HG03469 (cell line): ENCODE measurements around the gene P2RY14.

Experiments
- ATAC-seq: cut with Tn5 transposase; IDR thresholded peaks from one replicate; pipeline ENCODE4 v1.9.1; 2021; ENCODE audit warnings: mild to moderate bottlenecking, moderate library complexity, moderate number of reproducible peaks; ENCODE audit not compliant: unreplicated experiment

The P2RY14 gene

GRCh38 chr3:151216641-151217607 lies 61.4 kb downstream of the P2RY14 start:
- ATAC-seq: no peak

- no peak for ATAC-seq
These were observed 63.9 kb downstream of the P2RY14 start for GRCh38 chr3:151214459-151214858.

- ATAC-seq: no peak
These were observed 64.5 kb downstream of the P2RY14 start for GRCh38 chr3:151213881-151214280.

GRCh38 chr3:151213151-151213550 lies 65.2 kb downstream of the P2RY14 start:
- ATAC-seq: no peak

GRCh38 chr3:151210676-151211381 lies 67.5 kb downstream of the P2RY14 start:
- peak; percentile 34 for ATAC-seq

- no peak for ATAC-seq
These were observed 68.7 kb downstream of the P2RY14 start for GRCh38 chr3:151209654-151210053.

- no peak for ATAC-seq
These were observed 72.1 kb downstream of the P2RY14 start for GRCh38 chr3:151206201-151206600.

- ATAC-seq: no peak
These were observed 72.9 kb downstream of the P2RY14 start for GRCh38 chr3:151205482-151205881.

GRCh38 chr3:151204530-151205402 lies 73.6 kb downstream of the P2RY14 start:
- ATAC-seq: no peak

- ATAC-seq: peak; percentile 89
These were observed 75.3 kb downstream of the P2RY14 start, which contains the start of gene GPR171 for GRCh38 chr3:151203051-151203420. TSS of gene GPR171 (minus strand) at chr3:151203216. CDS start at chr3:151199386, 3,830 bp downstream.

- ATAC-seq: no peak
These were observed 77.2 kb downstream of the P2RY14 start for GRCh38 chr3:151201051-151201730.

- ATAC-seq: no peak
These were observed 77.8 kb downstream of the P2RY14 start for GRCh38 chr3:151200586-151200985.

GRCh38 chr3:151199554-151200438 lies 78.5 kb downstream of the P2RY14 start:
- ATAC-seq: no peak

GRCh38 chr3:151198849-151199248 lies 79.5 kb downstream of the P2RY14 start:
- no peak for ATAC-seq

- no peak for ATAC-seq
These were observed 80.2 kb downstream of the P2RY14 start for GRCh38 chr3:151197981-151198767.

GRCh38 chr3:151197228-151197627 lies 81.1 kb downstream of the P2RY14 start:
- ATAC-seq: no peak

GRCh38 chr3:151196434-151196833 lies 81.9 kb downstream of the P2RY14 start:
- no peak for ATAC-seq

- no peak for ATAC-seq
These were observed 82.5 kb downstream of the P2RY14 start for GRCh38 chr3:151195826-151196225.

- no peak for ATAC-seq
These were observed 85.8 kb downstream of the P2RY14 start for GRCh38 chr3:151192545-151192944.
